Hippocampal formation (tissue), 2 donors: ENCODE measurements around the gene KLF14.
"Not testable (repeated sequence)": the region's sequence is repeated elsewhere in the genome, so short reads cannot be mapped to it uniquely, and the experiment has no call there.

Source experiments
- DNase-seq, 2 donors: peaks; one replicate each; lab custom pipeline; 2025; lab: John Stamatoyannopoulos, UW

KLF14 gene

GRCh38 chr7:130719541-130719940 is 14.5 kb downstream of the KLF14 start:
- no peak for DNase-seq

GRCh38 chr7:130712416-130712815 is 21.6 kb downstream of the KLF14 start:
- no peak for DNase-seq

GRCh38 chr7:130708766-130709165 is 25.2 kb downstream of the KLF14 start:
- DNase-seq = no peak

GRCh38 chr7:130708001-130708400 is 26.0 kb downstream of the KLF14 start:
- DNase-seq = no peak

GRCh38 chr7:130703851-130704250 is 30.2 kb downstream of the KLF14 start:
- DNase-seq = no peak

GRCh38 chr7:130701650-130702049 is 32.4 kb downstream of the KLF14 start:
- no peak for DNase-seq

DNA sequence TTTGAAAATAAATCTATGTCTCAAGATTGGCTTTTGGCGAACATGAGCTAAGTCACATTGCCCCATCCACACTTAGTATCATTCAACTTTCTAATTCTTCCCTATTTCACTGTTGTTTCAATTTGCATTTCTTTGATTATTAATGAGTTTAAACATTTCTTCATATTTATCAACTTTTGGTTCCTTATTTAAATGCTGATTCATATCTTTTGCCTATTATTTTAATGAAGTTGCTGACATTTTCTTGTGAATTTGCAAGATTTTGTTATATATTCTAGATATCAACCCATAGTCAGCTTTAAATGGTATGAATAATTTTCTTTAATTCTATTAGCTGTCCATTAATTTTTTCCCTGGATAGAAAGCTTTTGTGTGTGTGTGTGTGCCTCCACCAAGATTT is 33.2 kb downstream of the KLF14 start:
- no peak for DNase-seq

DNA sequence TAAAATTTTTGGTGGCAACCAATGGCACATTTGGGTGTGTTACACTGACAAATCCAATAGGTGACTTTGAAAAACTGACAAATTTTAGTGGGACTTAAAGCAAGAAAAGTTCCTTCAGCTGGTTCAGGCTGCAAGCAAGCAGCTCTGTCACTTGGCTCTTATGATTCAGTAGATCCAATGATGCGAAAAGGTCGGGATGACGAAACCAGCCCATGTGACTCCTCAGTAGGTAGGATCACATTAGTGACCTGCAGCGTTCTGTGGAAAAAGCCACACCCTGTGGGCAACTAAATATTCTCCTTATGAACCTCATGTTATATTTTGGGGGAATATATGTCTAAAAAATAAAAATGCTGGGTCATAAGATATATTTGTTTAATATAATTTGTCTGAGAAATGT is 34.3 kb downstream of the KLF14 start:
- DNase-seq = no peak

DNA sequence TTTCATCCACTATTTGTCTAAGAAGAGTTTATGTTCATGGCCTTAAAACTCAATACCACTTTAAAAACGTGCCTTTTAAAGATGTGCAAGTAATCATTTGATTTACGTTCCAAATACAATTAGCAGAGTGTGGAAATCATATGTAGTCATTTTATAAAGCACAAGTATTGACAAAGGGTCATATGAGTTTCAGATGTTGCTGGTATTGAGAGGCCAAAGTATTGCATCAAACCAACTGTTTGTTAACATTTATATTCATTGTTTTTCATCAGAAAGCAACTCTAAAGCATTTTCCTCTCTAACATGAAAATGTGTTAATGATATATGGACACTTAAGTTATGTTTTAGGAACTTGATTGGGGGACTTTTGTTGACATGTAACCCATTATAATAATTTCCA is 36.2 kb downstream of the KLF14 start:
- DNase-seq = no peak

GRCh38 chr7:130695840-130696239 is 38.2 kb downstream of the KLF14 start:
- DNase-seq = peak in 1 of 2 donors; percentile 8

GRCh38 chr7:130692396-130692795 is 41.6 kb downstream of the KLF14 start:
- not testable (repeated sequence) for DNase-seq

DNA sequence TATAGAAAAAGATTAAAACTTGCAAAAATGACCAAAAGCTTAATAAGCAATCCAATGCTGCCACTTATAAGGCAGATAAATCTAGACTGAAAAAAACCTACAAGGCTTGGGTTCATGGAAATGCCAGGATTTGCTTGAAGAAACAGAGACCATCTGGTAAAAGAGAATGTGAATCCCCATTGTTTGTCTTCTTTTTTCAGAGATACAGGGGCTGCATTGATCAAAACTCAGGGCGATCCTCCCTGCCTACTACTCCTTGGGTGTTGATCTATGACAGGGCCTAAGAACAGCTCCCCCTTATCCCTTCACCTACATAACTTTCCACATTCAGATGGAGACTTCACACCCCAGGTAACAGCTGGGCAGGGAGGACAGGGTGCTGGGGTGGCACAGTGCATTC is 44.3 kb downstream of the KLF14 start:
- DNase-seq = no peak

- DNase-seq = no peak
These were observed 51.0 kb downstream of the KLF14 start for GRCh38 chr7:130683026-130683425.
